Fibroblast of lung (primary cell): ENCODE data around the gene PCSK5. TPM values are rescaled to one million over a fixed set of nuclear protein-coding genes. Genes with fewer than 3 reads are reported as not detected.

ENCODE experiments used
- DNase-seq, 2 donors: peaks; one replicate each; pipeline versions ENCODE4 v3.0.0 to v3.0.0-alpha.2; 2010; ENCODE audit warnings: low read depth in 2 of 2
- H2AFZ ChIP-seq: 2 replicates; pipeline ENCODE4 v1.5.1; 2012; ENCODE audit warnings: low read length, control low read depth, inconsistent platforms
- H3K27ac ChIP-seq: 2 replicates; pipeline ENCODE4 v1.5.1; 2011; ENCODE audit warnings: low read length, control low read depth; ENCODE audit not compliant: insufficient read depth
- H3K27me3 ChIP-seq: 2 replicates; pipeline ENCODE4 v1.5.1; 2011; ENCODE audit warnings: mild to moderate bottlenecking, low read length; ENCODE audit not compliant: control insufficient read depth, insufficient read depth
- H3K36me3 ChIP-seq: 2 replicates; pipeline ENCODE4 v1.5.1; 2011; ENCODE audit warnings: low read length; ENCODE audit not compliant: control insufficient read depth, insufficient read depth
- H3K4me1 ChIP-seq: 2 replicates; pipeline ENCODE4 v1.5.1; 2011; ENCODE audit warnings: low read length; ENCODE audit not compliant: control insufficient read depth, insufficient read depth; ENCODE audit errors: extremely low read depth
- H3K4me2 ChIP-seq: 2 replicates; pipeline ENCODE4 v1.5.1; 2011; ENCODE audit warnings: low read length, control low read depth; ENCODE audit not compliant: insufficient read depth; ENCODE audit errors: extremely low read depth
- H3K4me3 ChIP-seq, 4 experiments: fragments of 200-600 bp in 1 of 4; sonication (generic) in 1 of 4; replicated peaks in 1 of 4; 2 replicates each; pipeline ENCODE4 v1.5.1; 2011 to 2016; ENCODE audit warnings: low read length in 4 of 4, low read depth in 3 of 4, mild to moderate bottlenecking in 3 of 4, control low read depth in 2 of 4, inconsistent platforms in 1 of 4, mixed read lengths in 1 of 4; ENCODE audit not compliant: insufficient read depth in 1 of 4; ENCODE audit errors: control extremely low read depth in 1 of 4
- H3K79me2 ChIP-seq: 2 replicates; pipeline ENCODE4 v1.5.1; 2012; ENCODE audit warnings: mild to moderate bottlenecking, low read length, inconsistent platforms; ENCODE audit not compliant: control insufficient read depth, insufficient read depth
- H3K9ac ChIP-seq: 2 replicates; pipeline ENCODE4 v1.5.1; 2011; ENCODE audit warnings: mild to moderate bottlenecking, low read length, control low read depth; ENCODE audit not compliant: insufficient read depth
- H3K9me3 ChIP-seq: 2 replicates; pipeline ENCODE4 v1.5.1; 2012; ENCODE audit warnings: low read depth, low read length; ENCODE audit not compliant: control insufficient read depth, insufficient read depth
- H4K20me1 ChIP-seq: 2 replicates; pipeline ENCODE4 v1.5.1; 2011; ENCODE audit warnings: low read length; ENCODE audit not compliant: control insufficient read depth, insufficient read depth; ENCODE audit errors: extremely low read depth
- CTCF ChIP-seq, 2 donors: IDR thresholded peaks in 1 of 2; conservative IDR thresholded peaks in 1 of 2; 1 replicate in 1 of 2; 2 replicates in 1 of 2; pipeline ENCODE4 v1.5.1; 2011 to 2012; ENCODE audit warnings: low read length in 2 of 2, control low read depth in 1 of 2, inconsistent platforms in 1 of 2, low read depth in 1 of 2, mild to moderate bottlenecking in 1 of 2
- EZH2 ChIP-seq: IDR thresholded peaks from 2 replicates; pipeline ENCODE4 v1.5.1; 2012; ENCODE audit warnings: low read length, control low read depth, mild to moderate bottlenecking; ENCODE audit errors: missing control alignments
- polyA plus RNA-seq, 2 donors: library from polyadenylated mRNA; depleted of rRNA in 1 of 2; stranded (reverse) in 1 of 2; unstranded in 1 of 2; fragments of >200 nt; gene quantifications; 2 replicates each; pipeline ENCODE4 v1.2.1, GENCODE V29; 2011 to 2012; ENCODE audit warnings: missing spikeins in 1 of 2
- total RNA-seq: library from RNA; depleted of rRNA; stranded (reverse); fragments of >200 nt; gene quantifications from 2 replicates; pipeline ENCODE4 v1.2.1, GENCODE V29; 2014

Gene PCSK5
- total and polyA plus RNA-seq, 2 donors (not counting 1 experiment from before 2014, with no cell fraction given): 3.1 to 4.8 TPM

- Histone ChIP-seq H2AFZ (no peak overlapping the region), H4K20me1 (no peaks in the 10 kb centered on the region), H3K27ac (no peak overlapping the region), H3K4me3 (no peak overlapping the region), H3K36me3 (no peaks in the 10 kb centered on the region), H3K79me2 (no peaks in the 10 kb centered on the region), H3K9ac (no peak overlapping the region), H3K4me1 (peaks cover 4% of the 10 kb centered on the region), H3K27me3 (no peaks in the 10 kb centered on the region), H3K4me2 (peak overlapping the region; percentile 25), H3K9me3 (no peaks in the 10 kb centered on the region)
- DNase-seq: no peak
- no peak for TF ChIP-seq CTCF (conservative IDR thresholded peaks at IDR 0.05 in 1 of 2, IDR thresholded peaks at IDR 0.05 in 1 of 2; ENCODE audit: low read depth in 1 of 2, low read length in 2 of 2)
- no peak for TF ChIP-seq EZH2
Measured at GRCh38 chr9:76138360-76138759, 247.9 kb downstream of the PCSK5 start.

DNA sequence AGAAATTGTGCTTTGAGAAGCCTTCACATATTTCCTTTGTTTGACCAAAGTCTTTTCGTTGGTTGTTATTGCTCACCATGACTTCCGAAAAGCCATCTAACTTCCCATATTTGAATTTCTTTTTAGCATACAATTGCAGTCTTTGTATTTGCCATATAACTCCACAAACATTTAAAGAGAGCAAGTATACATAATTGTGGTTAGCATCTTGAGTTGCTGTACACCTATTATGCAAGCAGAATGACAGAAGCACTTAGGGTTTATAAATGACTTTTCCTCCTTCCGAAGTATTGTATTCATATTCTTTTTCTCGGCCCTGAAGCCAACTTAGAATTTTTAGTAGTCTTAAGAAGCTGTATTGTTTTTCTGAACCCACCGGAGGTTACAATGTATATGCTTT lies 253.4 kb downstream of the PCSK5 start:
- no peak overlapping the region for H3K4me3 ChIP-seq
- DNase-seq: peak in 1 of 2 donors; percentile 54
- no peaks in the 10 kb centered on the region for H3K79me2 ChIP-seq
- no peaks in the 10 kb centered on the region for H3K9me3 ChIP-seq
- no peak overlapping the region for H2AFZ ChIP-seq
- H3K9ac ChIP-seq: no peak overlapping the region
- H3K27ac ChIP-seq: no peak overlapping the region
- H4K20me1 ChIP-seq: no peaks in the 10 kb centered on the region
- H3K36me3 ChIP-seq: no peaks in the 10 kb centered on the region
- no peak for TF ChIP-seq CTCF (conservative IDR thresholded peaks at IDR 0.05 in 1 of 2, IDR thresholded peaks at IDR 0.05 in 1 of 2; ENCODE audit: low read depth in 1 of 2, low read length in 2 of 2)
- TF ChIP-seq EZH2: no peak
- no peaks in the 10 kb centered on the region for H3K4me1 ChIP-seq
- H3K27me3 ChIP-seq: no peaks in the 10 kb centered on the region
- no peak overlapping the region for H3K4me2 ChIP-seq

DNA sequence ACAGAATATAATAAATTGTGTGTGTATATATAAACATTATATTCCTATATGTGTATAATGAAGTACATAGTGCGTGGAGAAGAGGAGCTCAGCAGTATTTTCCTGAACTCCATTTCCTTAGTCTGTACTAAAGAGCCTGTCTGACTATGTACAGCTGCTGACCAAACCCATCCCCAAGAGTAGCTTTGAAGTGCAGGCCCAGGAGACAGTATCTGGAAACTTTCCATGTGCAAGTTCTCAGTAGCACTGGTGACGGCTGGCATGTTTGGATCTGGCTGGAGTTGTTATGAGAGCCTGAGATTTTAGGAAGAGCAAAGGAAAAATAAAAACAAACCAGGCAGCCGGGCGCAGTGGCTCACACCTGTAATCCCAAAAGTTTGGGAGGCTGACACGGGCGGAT lies 259.5 kb downstream of the PCSK5 start:
- Histone ChIP-seq H3K27ac (no peak overlapping the region), H3K79me2 (no peaks in the 10 kb centered on the region), H3K4me2 (no peak overlapping the region), H3K9ac (no peak overlapping the region), H4K20me1 (no peaks in the 10 kb centered on the region), H3K4me3 (no peak overlapping the region), H3K27me3 (no peaks in the 10 kb centered on the region), H3K4me1 (no peaks in the 10 kb centered on the region), H2AFZ (no peak overlapping the region), H3K36me3 (no peaks in the 10 kb centered on the region), H3K9me3 (no peaks in the 10 kb centered on the region)
- TF ChIP-seq EZH2: no peak
- TF ChIP-seq CTCF (conservative IDR thresholded peaks at IDR 0.05 in 1 of 2, IDR thresholded peaks at IDR 0.05 in 1 of 2; ENCODE audit: low read depth in 1 of 2, low read length in 2 of 2): no peak
- DNase-seq: no peak
